ENCODE data around the gene MT1B. TPM values are rescaled to one million over a fixed set of nuclear protein-coding genes. Genes with fewer than 3 reads are reported as not detected.

MT1B gene
- total RNA-seq, 1 donor from 2014 or later = not detected

- TF ChIP-seq CTCF (conservative IDR thresholded peaks at IDR 0.05; ENCODE audit: low read depth, low read length) = no peak
- H3K4me3 ChIP-seq (ENCODE audit: low read depth, low read length) = peak within 1 kb of the TSS; percentile 60
- no peak for DNase-seq (ENCODE audit: low read depth)
Measured at GRCh38 chr16:56632156-56632847, 19.4 kb upstream of the MT1B start, which contains the start of gene MT1M. TSS of gene MT1M (plus strand) at chr16:56632659. CDS start at chr16:56632732, 73 bp downstream.

- H3K4me3 ChIP-seq (ENCODE audit: low read depth, low read length) = peak overlapping the region; percentile 60
- TF ChIP-seq CTCF (conservative IDR thresholded peaks at IDR 0.05; ENCODE audit: low read depth, low read length) = no peak
- DNase-seq (ENCODE audit: low read depth) = no peak
Measured at GRCh38 chr16:56632848-56633365, 18.8 kb upstream of the MT1B start.

- H3K4me3 ChIP-seq (ENCODE audit: low read depth, low read length) = peak overlapping the region; percentile 60
- no peak for TF ChIP-seq CTCF (conservative IDR thresholded peaks at IDR 0.05; ENCODE audit: low read depth, low read length)
- no peak for DNase-seq (ENCODE audit: low read depth)
Measured at GRCh38 chr16:56633535-56633934, 18.2 kb upstream of the MT1B start.

DNA sequence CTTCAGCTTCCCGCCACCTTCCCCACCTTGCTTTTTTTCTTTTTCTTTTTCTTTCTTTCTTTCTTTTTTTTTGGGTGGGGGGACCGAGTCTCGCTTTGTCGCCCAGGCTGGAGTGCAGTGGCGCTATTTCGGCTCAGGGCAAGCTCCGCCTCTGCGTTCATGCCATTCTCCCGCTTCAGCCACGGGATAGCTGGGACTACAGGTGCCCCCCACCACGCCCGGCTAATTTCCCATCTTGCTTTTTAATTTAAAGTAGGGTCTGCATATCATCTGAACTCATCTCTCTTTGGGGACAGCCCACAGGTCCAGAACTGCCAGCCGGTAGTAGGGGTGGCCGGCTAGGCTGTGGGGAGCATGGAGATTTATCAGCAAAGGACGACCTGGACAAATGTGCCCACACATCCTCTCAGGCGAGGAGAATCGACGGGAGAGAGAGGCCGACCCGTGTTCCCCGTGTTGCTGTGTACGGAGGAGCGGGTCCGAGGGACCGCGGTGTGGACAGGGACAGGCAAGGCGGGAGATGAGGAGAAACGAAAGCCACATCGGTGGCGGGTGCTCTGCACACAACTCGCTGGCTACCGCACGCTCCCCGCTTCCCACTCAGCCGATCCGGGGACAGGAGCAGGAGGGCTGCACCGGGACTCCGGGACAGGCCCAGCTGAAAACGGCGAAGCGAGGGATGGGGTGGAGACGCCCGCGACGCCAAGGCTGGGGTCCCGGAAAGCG, 16.8 kb upstream of the MT1B start:
- no peak for DNase-seq (ENCODE audit: low read depth)
- TF ChIP-seq CTCF (conservative IDR thresholded peaks at IDR 0.05; ENCODE audit: low read depth, low read length) = no peak
- no peak overlapping the region for H3K4me3 ChIP-seq (ENCODE audit: low read depth, low read length)

DNA sequence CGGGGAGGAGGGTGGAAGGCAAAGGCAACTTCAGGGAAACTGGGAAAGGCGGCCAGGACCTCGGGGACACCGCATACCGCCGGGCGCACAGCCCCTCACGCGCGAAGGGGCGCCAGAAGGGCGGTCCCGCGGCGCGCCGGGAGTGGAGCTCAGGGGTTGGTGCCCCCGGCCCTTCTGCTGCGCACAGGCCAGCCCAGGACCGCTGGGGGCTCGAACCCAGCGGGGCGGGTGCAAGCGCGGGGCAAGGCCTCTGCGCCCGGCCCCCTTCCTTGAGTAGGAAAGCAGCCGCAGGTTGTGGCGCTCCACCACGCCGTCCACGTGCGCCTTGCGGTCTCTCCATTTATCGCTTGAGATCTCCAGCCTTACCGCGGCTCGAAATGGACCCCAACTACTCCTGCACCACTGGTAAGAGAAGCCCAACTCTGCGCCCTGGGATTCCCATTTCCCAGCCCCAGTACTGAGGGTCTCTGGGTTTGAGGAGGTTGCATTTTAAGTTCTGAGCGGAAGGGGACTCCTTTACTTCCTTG, 16.2 kb upstream of the MT1B start:
- no peak for DNase-seq (ENCODE audit: low read depth)
- TF ChIP-seq CTCF (conservative IDR thresholded peaks at IDR 0.05; ENCODE audit: low read depth, low read length) = no peak
- no peak overlapping the region for H3K4me3 ChIP-seq (ENCODE audit: low read depth, low read length)

DNA sequence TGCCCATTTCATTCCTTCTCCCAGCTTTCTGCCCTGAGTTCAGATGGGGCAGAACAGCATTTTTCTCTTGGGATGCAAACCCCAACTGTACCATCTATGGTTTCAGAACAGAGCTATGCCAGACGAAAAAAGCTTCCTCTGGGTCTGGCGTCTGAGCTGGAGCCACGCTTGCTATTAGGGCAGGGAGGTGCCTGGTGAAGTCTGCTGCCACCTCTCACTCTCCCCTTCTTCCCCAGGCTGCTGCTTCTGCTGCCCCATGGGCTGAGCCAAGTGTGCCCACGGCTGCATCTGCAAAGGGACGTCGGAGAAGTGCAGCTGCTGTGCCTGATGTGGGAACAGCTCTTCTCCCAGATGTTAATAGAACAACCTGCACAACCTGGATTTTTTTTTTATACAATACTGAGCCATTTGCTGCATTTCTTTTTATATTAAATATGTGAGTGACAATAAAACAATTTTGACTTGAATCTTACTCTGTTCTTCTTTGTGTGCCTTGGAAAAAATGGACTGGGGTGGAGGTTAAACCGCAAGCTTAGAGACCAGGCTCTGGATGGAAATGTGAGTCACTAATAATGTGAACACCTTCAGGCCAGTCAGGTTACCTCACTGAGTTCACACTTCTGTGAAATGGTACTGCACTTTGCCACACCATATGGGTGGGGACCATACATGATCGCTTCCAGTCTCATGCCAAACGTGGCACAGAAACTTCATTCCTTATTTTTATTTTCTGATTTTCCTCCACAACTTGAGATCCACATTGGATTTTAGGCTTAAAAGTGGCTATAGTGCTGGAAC, 14.9 kb upstream of the MT1B start:
- TF ChIP-seq CTCF (conservative IDR thresholded peaks at IDR 0.05; ENCODE audit: low read depth, low read length) = no peak
- no peak for DNase-seq (ENCODE audit: low read depth)
- no peak overlapping the region for H3K4me3 ChIP-seq (ENCODE audit: low read depth, low read length)

Data from epithelial cell of proximal tubule (primary cell).